H1 (cell line): Measurements from ENCODE around the gene ESPNL. TPM values are rescaled to one million over a fixed set of nuclear protein-coding genes. Genes with fewer than 3 reads are reported as not detected.

ENCODE experiments used
- BCL11A ChIP-seq, 2 experiments: IDR thresholded peaks; one replicate each; pipeline ENCODE4 v1.6.1; 2011; ENCODE audit warnings: low read depth in 2 of 2, low read length in 2 of 2, mild to moderate bottlenecking in 2 of 2
- CHD1 ChIP-seq: IDR thresholded peaks from 2 replicates; pipeline ENCODE4 v1.6.1; 2012; ENCODE audit warnings: low read depth, low read length, improper control_type of control experiment
- CHD7 ChIP-seq: fragments of 300-600 bp; sonication (generic); IDR thresholded peaks from 2 replicates; pipeline ENCODE4 v1.7.1; 2012; ENCODE audit warnings: low read length, moderate library complexity, mild to moderate bottlenecking, inconsistent platforms; ENCODE audit not compliant: insufficient replicate concordance
- CREB1 ChIP-seq: IDR thresholded peaks from 2 replicates; pipeline ENCODE4 v1.6.1; 2012; ENCODE audit warnings: inconsistent platforms
- HDAC2 ChIP-seq, 2 experiments: fragments of 300-600 bp in 1 of 2; sonication (generic) in 1 of 2; IDR thresholded peaks; 2 replicates each; pipeline ENCODE4 v1.6.1; 2011 to 2012; ENCODE audit warnings: low read depth in 2 of 2, low read length in 2 of 2, mild to moderate bottlenecking in 2 of 2, moderate library complexity in 2 of 2, borderline replicate concordance in 1 of 2, inconsistent platforms in 1 of 2
- HDAC6 ChIP-seq: IDR thresholded peaks from one replicate; pipeline ENCODE4 v1.7.1; 2012; ENCODE audit warnings: low read depth, mild to moderate bottlenecking, inconsistent platforms, low read length, moderate library complexity
- NANOG ChIP-seq: IDR thresholded peaks from 2 replicates; pipeline ENCODE4 v1.6.1; 2011; ENCODE audit warnings: low read length, low read depth, mild to moderate bottlenecking, inconsistent platforms; ENCODE audit not compliant: insufficient read depth, poor library complexity, severe bottlenecking
- PHF8 ChIP-seq: fragments of 200-600 bp; sonication (generic); conservative IDR thresholded peaks from 2 replicates; pipeline ENCODE4 v1.7.1; 2012; ENCODE audit warnings: low read depth, mild to moderate bottlenecking, inconsistent platforms, low read length, moderate library complexity
- RBBP5 ChIP-seq: IDR thresholded peaks from 2 replicates; pipeline ENCODE4 v1.7.1; 2012; ENCODE audit warnings: low read depth, mild to moderate bottlenecking, inconsistent platforms, low read length, moderate library complexity, borderline replicate concordance
- SAP30 ChIP-seq: fragments of 300-600 bp; sonication (generic); IDR thresholded peaks from 2 replicates; pipeline ENCODE4 v1.7.1; 2012; ENCODE audit warnings: low read length, moderate library complexity, mild to moderate bottlenecking, inconsistent platforms; ENCODE audit not compliant: insufficient read depth, insufficient replicate concordance
- SRF ChIP-seq: IDR thresholded peaks from 2 replicates; pipeline ENCODE4 v1.6.1; 2011; ENCODE audit warnings: mild to moderate bottlenecking, low read depth, low read length, moderate library complexity
- TBP ChIP-seq: IDR thresholded peaks from 2 replicates; pipeline ENCODE4 v1.6.1; 2011; ENCODE audit warnings: low read depth, low read length, improper control_type of control experiment
- polyA plus RNA-seq, 7 experiments: library from polyadenylated mRNA; depleted of rRNA in 3 of 7; stranded (reverse) in 5 of 7; unstranded in 2 of 7; fragments of >200 nt in 5 of 7; fragments of 200-250 nt in 2 of 7; gene quantifications; 1 replicate in 5 of 7; 2 replicates in 1 of 7; 4 replicates in 1 of 7; pipeline versions ENCODE4 v1.2.1 to v1.2.3, GENCODE V29; 2011 to 2013; ENCODE audit warnings: missing spikeins in 2 of 7, mixed read lengths in 2 of 7
- total RNA-seq: library from RNA; stranded (reverse); fragmentation: NEBNext Ultra II Directional; extraction: Animal tissue kit (Norgen Biotek cat#: 25700); gene quantifications from 2 replicates; pipeline ENCODE4 v1.2.1, GENCODE V29; 2021

The ESPNL gene
- total and polyA plus RNA-seq, 2 of the 8 experiments (the other 6 are each of a cell fraction or from before 2014, with no cell fraction given), result 0.68 to 1.3 TPM

- TF ChIP-seq CHD7, result no peak
- TF ChIP-seq PHF8, result no peak
- TF ChIP-seq RBBP5, result no peak
- no peak for TF ChIP-seq SAP30
- no peak for TF ChIP-seq SRF
- TF ChIP-seq TBP, result no peak
- TF ChIP-seq CHD1, result no peak
- TF ChIP-seq BCL11A (IDR thresholded peaks at IDR 0.05; ENCODE audit: low read depth in 2 of 2, low read length in 2 of 2), result no peak
- TF ChIP-seq HDAC6, result no peak
- no peak for TF ChIP-seq HDAC2 (IDR thresholded peaks at IDR 0.05; ENCODE audit: borderline replicate concordance in 1 of 2, low read depth in 2 of 2, low read length in 2 of 2)
- no peak for TF ChIP-seq NANOG
- TF ChIP-seq CREB1, result no peak
- TF ChIP-seq, all 59 proteins: peak for 0
These were observed 44.3 kb upstream of the ESPNL start (continued) for GRCh38 chr2:238055841-238056240.
